NCI-H1105 (cell line): Measurements from ENCODE around the gene DNAJB9.

ENCODE experiments used
- DNase-seq: peaks from one replicate; lab custom pipeline; 2025; lab: John Stamatoyannopoulos, UW

Gene DNAJB9

GRCh38 chr7:108605559-108606201 is 36.0 kb downstream of the DNAJB9 start:
- DNase-seq, result no peak

GRCh38 chr7:108609643-108610042 is 40.0 kb downstream of the DNAJB9 start:
- DNase-seq, result no peak

- no peak for DNase-seq
Measured at GRCh38 chr7:108611268-108611667, 41.6 kb downstream of the DNAJB9 start.

GRCh38 chr7:108613147-108613948 is 43.7 kb downstream of the DNAJB9 start:
- DNase-seq, result no peak

GRCh38 chr7:108613949-108614381 is 44.3 kb downstream of the DNAJB9 start:
- no peak for DNase-seq

- no peak for DNase-seq
Measured at GRCh38 chr7:108614896-108615295, 45.2 kb downstream of the DNAJB9 start.

- no peak for DNase-seq
Measured at GRCh38 chr7:108618056-108618455, 48.4 kb downstream of the DNAJB9 start.

- no peak for DNase-seq
Measured at GRCh38 chr7:108623220-108623619, 53.5 kb downstream of the DNAJB9 start.
